Activated gamma-delta T cell (primary cell): ENCODE results near the gene MARCO.
"Not testable (repeated sequence)": the region's sequence is repeated elsewhere in the genome, so short reads cannot be mapped to it uniquely, and the experiment has no call there.

Experiments
- DNase-seq: peaks from one replicate; lab custom pipeline; 2025; lab: John Stamatoyannopoulos, UW

The MARCO gene

GRCh38 chr2:118974103-118974993, 32.4 kb downstream of the MARCO start:
- no peak for DNase-seq

GRCh38 chr2:118975133-118975532, 33.1 kb downstream of the MARCO start:
- DNase-seq, result no peak

GRCh38 chr2:118978064-118978463, 36.1 kb downstream of the MARCO start:
- no peak for DNase-seq

GRCh38 chr2:118979152-118979861, 37.3 kb downstream of the MARCO start:
- no peak for DNase-seq

- DNase-seq, result no peak
These were observed 38.0 kb downstream of the MARCO start for GRCh38 chr2:118980022-118980421.

GRCh38 chr2:118980573-118980972, 38.6 kb downstream of the MARCO start:
- DNase-seq, result no peak

- DNase-seq, result no peak
These were observed 39.6 kb downstream of the MARCO start for GRCh38 chr2:118981632-118982031.

GRCh38 chr2:118982039-118982438, 40.0 kb downstream of the MARCO start:
- no peak for DNase-seq

GRCh38 chr2:118983133-118983532, 41.1 kb downstream of the MARCO start:
- DNase-seq, result no peak

- no peak for DNase-seq
These were observed 41.9 kb downstream of the MARCO start for GRCh38 chr2:118983915-118984314.

- DNase-seq, result no peak
These were observed 44.7 kb downstream of the MARCO start for GRCh38 chr2:118986738-118987137.

GRCh38 chr2:118987886-118988285, 45.9 kb downstream of the MARCO start:
- no peak for DNase-seq

- no peak for DNase-seq
These were observed 46.7 kb downstream of the MARCO start for GRCh38 chr2:118988706-118989105.

- no peak for DNase-seq
These were observed 47.5 kb downstream of the MARCO start for GRCh38 chr2:118989481-118989880.

GRCh38 chr2:118990757-118991545, 49.0 kb downstream of the MARCO start:
- DNase-seq, result no peak

- DNase-seq, result no peak
These were observed 49.6 kb downstream of the MARCO start for GRCh38 chr2:118991554-118991953.

GRCh38 chr2:118992740-118993391, 50.9 kb downstream of the MARCO start:
- DNase-seq, result no peak

- no peak for DNase-seq
These were observed 51.4 kb downstream of the MARCO start for GRCh38 chr2:118993392-118993752.

- no peak for DNase-seq
These were observed 52.2 kb downstream of the MARCO start for GRCh38 chr2:118994172-118994700.

- DNase-seq, result no peak
These were observed 52.8 kb downstream of the MARCO start for GRCh38 chr2:118994778-118995177.

GRCh38 chr2:119003856-119004255, 61.9 kb downstream of the MARCO start:
- DNase-seq, result not testable (repeated sequence)

- no peak for DNase-seq
These were observed 62.6 kb downstream of the MARCO start for GRCh38 chr2:119004602-119005001.
